Measurements from ENCODE around the gene MINDY2. TPM values are rescaled to one million over a fixed set of nuclear protein-coding genes. Genes with fewer than 3 reads are reported as not detected.
A peak's percentile ranks its signal among the peaks of the same experiment; 100 is the strongest.

The MINDY2 gene
- total RNA-seq, 1 experiment from 2014 or later, result 4.7 TPM

GRCh38 chr15:58726867-58727266 lies 44.2 kb upstream of the MINDY2 start:
- H4K20me1 ChIP-seq (ENCODE audit: low read length), result no peaks in the 10 kb centered on the region
- H3K36me3 ChIP-seq (ENCODE audit: low read depth, low read length), result no peaks in the 10 kb centered on the region
- no peaks in the 10 kb centered on the region for H3K27me3 ChIP-seq (ENCODE audit: low read length)
- ChIA-PET CTCF (interaction anchor here (0.6 kb wide), 1 partner anchor 375 kb away, joined by 4 read pairs; no protein-coding TSS in a partner anchor), POLR2A (ENCODE audit: unreplicated experiment) (no interaction called here)
- H3K9me3 ChIP-seq (ENCODE audit: low read length), result no peaks in the 10 kb centered on the region
- no peak overlapping the region for H3K27ac ChIP-seq (ENCODE audit: low read length)
- H2AFZ ChIP-seq (ENCODE audit: low read length), result no peak overlapping the region
- no TSS peak for BruUV-seq (replicated peaks)
- TF ChIP-seq CTCF (conservative IDR thresholded peaks at IDR 0.05; ENCODE audit: low read depth, low read length) (no peak), EZH2phosphoT487 (IDR thresholded peaks at IDR 0.05; ENCODE audit: borderline replicate concordance, low read length) (no peak), EZH2 (IDR thresholded peaks at IDR 0.05; ENCODE audit: low read length, unreplicated experiment) (no peak)
- ATAC-seq (no peak), DNase-seq (no peak)
- H3K4me2 ChIP-seq (ENCODE audit: low read length), result no peak overlapping the region
- peaks cover 86% of the 10 kb centered on the region for H3K79me2 ChIP-seq (ENCODE audit: low read length)
- H3K4me1 ChIP-seq (ENCODE audit: insufficient read depth, low read length), result peaks cover 4% of the 10 kb centered on the region; the same call in 1 of the 2 replicates
- intact Hi-C loops (cut with micrococcal nuclease), result no loop called here
- H3F3A ChIP-seq (ENCODE audit: low read length, unreplicated experiment), result no peaks in the 10 kb centered on the region
- no peak overlapping the region for H3K9ac ChIP-seq (ENCODE audit: low read length)
- no peak overlapping the region for H3K4me3 ChIP-seq (ENCODE audit: low read length)
- no peaks in the 10 kb centered on the region for H3K9me2 ChIP-seq (replicated peaks; ENCODE audit: low read length)

- Histone ChIP-seq H3K9me2 (replicated peaks; ENCODE audit: low read length) (no peaks in the 10 kb centered on the region), H3K27me3 (ENCODE audit: low read length) (no peaks in the 10 kb centered on the region), H3K4me1 (ENCODE audit: insufficient read depth, low read length) (peaks cover 7% of the 10 kb centered on the region; the same call in 1 of the 2 replicates), H3K4me3 (ENCODE audit: low read length) (no peak overlapping the region), H3K27ac (ENCODE audit: low read length) (peak overlapping the region; percentile 31), H3F3A (ENCODE audit: low read length, unreplicated experiment) (no peaks in the 10 kb centered on the region), H3K36me3 (ENCODE audit: low read depth, low read length) (no peaks in the 10 kb centered on the region), H3K4me2 (ENCODE audit: low read length) (peak overlapping the region; percentile 23; the same call in 1 of the 2 replicates), H4K20me1 (ENCODE audit: low read length) (no peaks in the 10 kb centered on the region; the same call in 1 of the 2 replicates), H3K9me3 (ENCODE audit: low read length) (no peaks in the 10 kb centered on the region), H3K9ac (ENCODE audit: low read length) (no peak overlapping the region), H2AFZ (ENCODE audit: low read length) (no peak overlapping the region), H3K79me2 (ENCODE audit: low read length) (peaks cover 95% of the 10 kb centered on the region)
- intact Hi-C loops (cut with micrococcal nuclease), result loop anchor here (5.0 kb wide), 1 partner anchor 135 kb away; no protein-coding TSS in a partner anchor
- peak; percentile 70; the same call in 1 of the 2 replicates for ATAC-seq
- DNase-seq, result peak; percentile 58
- CTCF ChIA-PET, result no interaction called here
- no peak for TF ChIP-seq EZH2 (IDR thresholded peaks at IDR 0.05; ENCODE audit: low read length, unreplicated experiment)
- TF ChIP-seq CTCF (conservative IDR thresholded peaks at IDR 0.05; ENCODE audit: low read depth, low read length), result no peak
- TF ChIP-seq EZH2phosphoT487 (IDR thresholded peaks at IDR 0.05; ENCODE audit: borderline replicate concordance, low read length), result no peak
- no TSS peak for BruUV-seq (replicated peaks)
- POLR2A ChIA-PET (ENCODE audit: unreplicated experiment), result no interaction called here
These were observed 39.2 kb upstream of the MINDY2 start for GRCh38 chr15:58731756-58732535.
